Measurements from ENCODE around the gene MCF2L. TPM values are rescaled to one million over a fixed set of nuclear protein-coding genes. Genes with fewer than 3 reads are reported as not detected.
A peak's percentile ranks its signal among the peaks of the same experiment; 100 is the strongest.

The MCF2L gene
- total RNA-seq, 1 donor from 2014 or later, result 40.4 TPM

DNA sequence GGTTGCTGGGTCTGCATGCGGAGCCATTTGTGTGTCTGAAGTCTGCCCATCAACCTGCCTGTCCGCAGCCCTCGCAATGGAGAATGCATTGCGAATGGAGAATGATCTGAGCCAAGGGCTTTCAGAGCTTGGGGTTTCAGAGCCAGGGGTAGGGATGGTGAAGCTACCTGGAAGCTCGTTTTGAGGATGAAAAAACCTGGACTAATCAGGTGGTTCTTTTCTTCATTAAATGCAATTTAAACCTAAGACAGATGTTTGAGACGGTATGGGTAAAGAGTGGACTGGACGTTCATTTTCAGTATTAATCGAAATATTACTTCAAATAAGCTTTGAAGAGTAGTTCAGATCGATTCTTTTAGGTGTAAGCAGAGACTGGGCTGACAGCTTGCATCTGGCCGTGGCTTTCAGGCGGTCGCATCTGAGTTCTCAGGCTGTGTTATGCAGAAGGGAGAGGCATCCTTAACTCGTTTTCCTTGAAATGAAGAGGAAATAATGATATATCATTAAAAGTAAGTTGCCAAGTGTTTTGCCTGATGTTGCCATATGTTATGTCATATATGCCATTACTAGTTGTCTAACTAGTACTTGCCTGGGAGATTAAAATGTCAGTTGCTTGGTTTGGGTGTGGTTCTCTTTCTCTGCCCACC lies 801 bp downstream of the MCF2L start:
- Histone ChIP-seq H3K79me2 (ENCODE audit: low read depth) (peaks cover 19% of the 10 kb centered on the region), H2AFZ (replicated peaks) (no peak overlapping the region), H3K9me3 (ENCODE audit: low read depth) (no peaks in the 10 kb centered on the region), H3K27me3 (peaks cover 39% of the 10 kb centered on the region), H4K20me1 (ENCODE audit: low read depth) (peaks cover 66% of the 10 kb centered on the region), H3K27ac (no peak overlapping the region), H3K36me3 (no peaks in the 10 kb centered on the region), H3F3A (ENCODE audit: low read depth) (peaks cover 13% of the 10 kb centered on the region), H3K4me2 (peak overlapping the region; percentile 99), H3K4me1 (peaks cover 13% of the 10 kb centered on the region), H3K9ac (no peak overlapping the region), H3K4me3 (peak overlapping the region; percentile 72)
- Mint-ChIP-seq H3K27ac (no peak overlapping the region), H3K9me3 (peaks cover 13% of the 10 kb centered on the region), H3K27me3 (ENCODE audit: insufficient read depth, low read depth) (peaks cover 10% of the 10 kb centered on the region), H3K4me1 (peaks cover 18% of the 10 kb centered on the region), H3K4me3 (peak overlapping the region; percentile 89), H3K36me3 (peaks cover 16% of the 10 kb centered on the region)
- TF ChIP-seq EZH2 (IDR thresholded peaks at IDR 0.05), result peak; percentile 12
- TF ChIP-seq, protein P1, sequence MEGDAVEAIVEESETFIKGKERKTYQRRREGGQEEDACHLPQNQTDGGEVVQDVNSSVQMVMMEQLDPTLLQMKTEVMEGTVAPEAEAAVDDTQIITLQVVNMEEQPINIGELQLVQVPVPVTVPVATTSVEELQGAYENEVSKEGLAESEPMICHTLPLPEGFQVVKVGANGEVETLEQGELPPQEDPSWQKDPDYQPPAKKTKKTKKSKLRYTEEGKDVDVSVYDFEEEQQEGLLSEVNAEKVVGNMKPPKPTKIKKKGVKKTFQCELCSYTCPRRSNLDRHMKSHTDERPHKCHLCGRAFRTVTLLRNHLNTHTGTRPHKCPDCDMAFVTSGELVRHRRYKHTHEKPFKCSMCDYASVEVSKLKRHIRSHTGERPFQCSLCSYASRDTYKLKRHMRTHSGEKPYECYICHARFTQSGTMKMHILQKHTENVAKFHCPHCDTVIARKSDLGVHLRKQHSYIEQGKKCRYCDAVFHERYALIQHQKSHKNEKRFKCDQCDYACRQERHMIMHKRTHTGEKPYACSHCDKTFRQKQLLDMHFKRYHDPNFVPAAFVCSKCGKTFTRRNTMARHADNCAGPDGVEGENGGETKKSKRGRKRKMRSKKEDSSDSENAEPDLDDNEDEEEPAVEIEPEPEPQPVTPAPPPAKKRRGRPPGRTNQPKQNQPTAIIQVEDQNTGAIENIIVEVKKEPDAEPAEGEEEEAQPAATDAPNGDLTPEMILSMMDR (IDR thresholded peaks at IDR 0.05), result no peak
- no peak for DNase-seq (ENCODE audit: low spot score)

DNA sequence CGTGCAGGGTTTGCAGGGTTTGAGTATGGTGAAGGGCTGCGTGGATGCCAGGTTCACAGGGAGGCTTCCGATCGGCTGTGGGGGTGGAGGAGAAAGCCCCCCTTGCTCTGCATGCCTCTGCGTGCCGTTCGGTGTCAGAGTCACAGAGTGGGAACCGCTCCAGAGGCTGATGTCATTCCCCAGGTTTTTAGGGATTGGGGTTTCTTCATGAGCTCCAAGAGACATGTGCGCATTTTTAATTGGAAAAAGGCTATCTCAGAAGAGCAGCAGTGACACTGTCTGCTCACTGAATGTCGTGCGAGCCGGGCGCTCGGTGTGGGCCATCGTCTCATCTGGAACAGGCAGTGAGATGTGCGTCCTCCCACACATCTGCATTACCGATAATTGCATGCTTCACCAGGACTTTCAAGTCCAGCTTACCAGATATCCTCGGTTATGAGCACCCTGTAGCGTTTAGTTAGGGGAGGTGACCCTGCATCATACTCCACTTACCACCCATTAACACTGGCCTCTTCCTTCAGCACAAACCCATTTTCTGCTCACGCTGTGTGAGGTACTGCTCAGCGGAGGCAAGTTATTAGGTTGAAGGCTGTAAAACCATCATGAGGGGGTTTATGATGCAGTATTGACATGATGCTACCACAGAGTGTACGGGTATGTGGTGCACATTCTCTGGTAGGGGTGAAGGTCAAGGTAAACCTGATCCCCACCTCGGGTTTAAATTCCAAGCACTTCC lies 1.7 kb downstream of the MCF2L start:
- H4K20me1 ChIP-seq (ENCODE audit: low read depth), result peaks cover 66% of the 10 kb centered on the region
- H3K79me2 ChIP-seq (ENCODE audit: low read depth), result peaks cover 19% of the 10 kb centered on the region
- H3K4me2 ChIP-seq, result no peak overlapping the region
- Mint-ChIP-seq H3K4me3 (peak overlapping the region; percentile 89), H3K27ac (no peak overlapping the region), H3K27me3 (ENCODE audit: insufficient read depth, low read depth) (peaks cover 10% of the 10 kb centered on the region), H3K9me3 (peaks cover 13% of the 10 kb centered on the region), H3K36me3 (peaks cover 16% of the 10 kb centered on the region), H3K4me1 (peaks cover 18% of the 10 kb centered on the region)
- no peaks in the 10 kb centered on the region for H3K9me3 ChIP-seq (ENCODE audit: low read depth)
- H3K27ac ChIP-seq, result no peak overlapping the region
- no peak overlapping the region for H2AFZ ChIP-seq (replicated peaks)
- no peak overlapping the region for H3K4me3 ChIP-seq
- peaks cover 13% of the 10 kb centered on the region for H3K4me1 ChIP-seq
- H3K9ac ChIP-seq, result no peak overlapping the region
- no peak for TF ChIP-seq EZH2phosphoT487 (IDR thresholded peaks at IDR 0.05)
- TF ChIP-seq EZH2 (IDR thresholded peaks at IDR 0.05), result no peak
- TF ChIP-seq, protein P1 (IDR thresholded peaks at IDR 0.05), result no peak
- no peak for DNase-seq (ENCODE audit: low spot score)
- peaks cover 13% of the 10 kb centered on the region for H3F3A ChIP-seq (ENCODE audit: low read depth)
- no peaks in the 10 kb centered on the region for H3K36me3 ChIP-seq
- H3K27me3 ChIP-seq, result peaks cover 39% of the 10 kb centered on the region

DNA sequence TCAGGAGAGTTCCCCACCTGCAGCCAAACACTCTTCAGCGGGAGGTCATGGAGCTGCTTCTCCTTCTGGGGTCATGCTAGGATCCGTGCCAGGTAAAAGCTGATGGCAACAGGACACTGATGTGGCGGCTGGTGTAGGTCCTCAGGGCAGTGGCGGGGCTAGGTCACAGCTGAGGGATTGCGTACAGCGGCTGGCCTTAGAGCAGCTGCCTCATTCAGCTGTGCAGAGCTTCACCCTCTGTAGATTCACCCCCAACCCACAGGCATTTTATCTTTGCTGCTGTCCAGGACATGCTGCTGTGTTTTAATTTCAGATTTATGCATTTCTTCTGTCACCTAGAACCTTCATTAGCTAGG lies 2.3 kb downstream of the MCF2L start:
- Histone ChIP-seq H3K4me3 (no peak overlapping the region), H3K36me3 (no peaks in the 10 kb centered on the region), H3K79me2 (ENCODE audit: low read depth) (peaks cover 19% of the 10 kb centered on the region), H3F3A (ENCODE audit: low read depth) (peaks cover 13% of the 10 kb centered on the region), H3K27me3 (peaks cover 39% of the 10 kb centered on the region), H3K4me1 (peaks cover 13% of the 10 kb centered on the region), H3K9me3 (ENCODE audit: low read depth) (no peaks in the 10 kb centered on the region), H2AFZ (replicated peaks) (no peak overlapping the region), H4K20me1 (ENCODE audit: low read depth) (peaks cover 70% of the 10 kb centered on the region), H3K27ac (no peak overlapping the region), H3K9ac (no peak overlapping the region), H3K4me2 (no peak overlapping the region)
- Mint-ChIP-seq H3K4me1 (peaks cover 20% of the 10 kb centered on the region), H3K27ac (no peak overlapping the region), H3K9me3 (peaks cover 13% of the 10 kb centered on the region), H3K36me3 (peaks cover 16% of the 10 kb centered on the region), H3K4me3 (no peak overlapping the region), H3K27me3 (ENCODE audit: insufficient read depth, low read depth) (peaks cover 10% of the 10 kb centered on the region)
- TF ChIP-seq, protein P1 (IDR thresholded peaks at IDR 0.05), result no peak
- TF ChIP-seq EZH2 (IDR thresholded peaks at IDR 0.05) (no peak), EZH2phosphoT487 (IDR thresholded peaks at IDR 0.05) (no peak)
- DNase-seq (ENCODE audit: low spot score), result no peak
